NB4 (cell line): ENCODE measurements around the gene SESN3.

Source experiments
- DNase-seq: peaks from one replicate; pipeline ENCODE4 v3.0.0; 2010; ENCODE audit warnings: low read depth
- H3K4me3 ChIP-seq: one replicate; pipeline ENCODE4 v1.5.1; 2011; ENCODE audit warnings: mild to moderate bottlenecking, low read depth, low read length, moderate library complexity
- MAX ChIP-seq: IDR thresholded peaks from 2 replicates; pipeline ENCODE4 v1.6.1; 2011; ENCODE audit warnings: low read depth, low read length
- MYC ChIP-seq: IDR thresholded peaks from 2 replicates; pipeline ENCODE4 v1.6.1; 2011; ENCODE audit warnings: low read depth, low read length
- POLR2A ChIP-seq: IDR thresholded peaks from 2 replicates; pipeline ENCODE4 v1.6.1; 2011; ENCODE audit warnings: mild to moderate bottlenecking; ENCODE audit not compliant: insufficient read length; ENCODE audit errors: extremely low read depth
- TF ChIP-seq, protein P1 (sequence below): IDR thresholded peaks from one replicate; pipeline ENCODE4 v1.5.1; 2012; ENCODE audit warnings: low read depth, low read length

Gene SESN3

GRCh38 chr11:95262994-95263765 lies 32.2 kb upstream of the SESN3 start:
- TF ChIP-seq MYC (no peak), POLR2A (no peak), MAX (no peak)
- TF ChIP-seq, protein P1, sequence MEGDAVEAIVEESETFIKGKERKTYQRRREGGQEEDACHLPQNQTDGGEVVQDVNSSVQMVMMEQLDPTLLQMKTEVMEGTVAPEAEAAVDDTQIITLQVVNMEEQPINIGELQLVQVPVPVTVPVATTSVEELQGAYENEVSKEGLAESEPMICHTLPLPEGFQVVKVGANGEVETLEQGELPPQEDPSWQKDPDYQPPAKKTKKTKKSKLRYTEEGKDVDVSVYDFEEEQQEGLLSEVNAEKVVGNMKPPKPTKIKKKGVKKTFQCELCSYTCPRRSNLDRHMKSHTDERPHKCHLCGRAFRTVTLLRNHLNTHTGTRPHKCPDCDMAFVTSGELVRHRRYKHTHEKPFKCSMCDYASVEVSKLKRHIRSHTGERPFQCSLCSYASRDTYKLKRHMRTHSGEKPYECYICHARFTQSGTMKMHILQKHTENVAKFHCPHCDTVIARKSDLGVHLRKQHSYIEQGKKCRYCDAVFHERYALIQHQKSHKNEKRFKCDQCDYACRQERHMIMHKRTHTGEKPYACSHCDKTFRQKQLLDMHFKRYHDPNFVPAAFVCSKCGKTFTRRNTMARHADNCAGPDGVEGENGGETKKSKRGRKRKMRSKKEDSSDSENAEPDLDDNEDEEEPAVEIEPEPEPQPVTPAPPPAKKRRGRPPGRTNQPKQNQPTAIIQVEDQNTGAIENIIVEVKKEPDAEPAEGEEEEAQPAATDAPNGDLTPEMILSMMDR: no peak
- peak; percentile 63 for DNase-seq
- no peak overlapping the region for H3K4me3 ChIP-seq

DNA sequence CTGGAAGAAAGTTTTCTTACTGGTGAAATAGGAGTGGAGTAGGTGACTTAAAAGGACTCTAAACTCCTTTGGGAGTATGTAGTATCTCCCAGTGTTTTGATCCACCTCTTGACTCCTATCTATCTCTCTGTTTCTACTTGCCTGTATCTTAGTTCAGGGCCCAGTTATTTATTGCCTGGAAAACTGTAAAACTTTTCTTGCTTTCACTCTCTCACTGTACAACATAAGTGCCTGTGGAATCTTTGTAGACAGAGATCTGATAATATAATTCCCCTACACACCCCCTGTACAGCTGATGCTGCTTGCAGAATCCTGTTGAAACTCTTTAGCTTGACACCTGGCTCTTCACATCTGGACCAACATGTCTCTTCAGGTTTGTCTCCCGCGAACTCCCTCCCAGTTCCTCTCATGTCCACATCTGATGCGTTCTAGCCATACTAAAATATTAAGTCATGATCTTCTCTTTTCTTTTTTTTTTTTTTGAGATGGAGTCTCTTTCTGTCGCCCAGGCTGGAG lies 26.5 kb upstream of the SESN3 start:
- DNase-seq: no peak
- TF ChIP-seq MYC (no peak), POLR2A (no peak), MAX (no peak)
- TF ChIP-seq, protein P1: no peak
- no peak overlapping the region for H3K4me3 ChIP-seq

DNA sequence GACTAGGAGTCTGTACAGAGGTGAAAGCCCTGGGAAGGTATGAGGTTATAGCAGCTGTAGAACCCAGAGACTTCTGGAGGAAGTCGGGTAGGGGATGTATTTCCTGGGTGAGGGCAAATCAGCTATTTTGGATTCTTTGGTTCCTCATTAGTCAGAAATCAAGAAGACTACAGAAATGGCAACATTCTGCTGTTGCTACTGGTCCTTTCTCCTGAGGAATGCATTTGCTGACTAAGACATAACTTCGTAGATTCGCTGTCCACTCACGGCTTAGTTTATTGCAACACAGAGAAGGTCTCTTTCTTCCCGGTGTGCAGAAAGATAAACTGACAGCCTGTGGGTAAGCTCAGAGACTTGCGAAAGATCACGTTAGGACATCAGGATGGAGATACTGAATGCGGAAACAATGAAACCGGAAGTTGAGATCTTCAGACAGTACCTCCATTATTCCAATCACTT lies 25.3 kb upstream of the SESN3 start:
- DNase-seq: peak; percentile 99
- peak overlapping the region; percentile 32 for H3K4me3 ChIP-seq
- TF ChIP-seq, protein P1: no peak
- TF ChIP-seq MAX (peak; percentile 75), POLR2A (peak; percentile 43), MYC (peak; percentile 86)

GRCh38 chr11:95255251-95256145 lies 24.5 kb upstream of the SESN3 start:
- TF ChIP-seq MAX (no peak), POLR2A (no peak), MYC (no peak)
- TF ChIP-seq, protein P1: no peak
- H3K4me3 ChIP-seq: peak overlapping the region; percentile 32
- DNase-seq: no peak

- H3K4me3 ChIP-seq: no peak overlapping the region
- TF ChIP-seq MYC: no peak
- TF ChIP-seq POLR2A: no peak
- TF ChIP-seq, protein P1: no peak
- no peak for DNase-seq
Observed at GRCh38 chr11:95254716-95255115, 23.7 kb upstream of the SESN3 start.
